PC-3 (cell line): ENCODE results near the gene FUT4. TPM values are rescaled to one million over a fixed set of nuclear protein-coding genes. Genes with fewer than 3 reads are reported as not detected.
"Not testable (repeated sequence)": the region's sequence is repeated elsewhere in the genome, so short reads cannot be mapped to it uniquely, and the experiment has no call there.

Experiments
- ATAC-seq: fragments of 200-7000 bp; cut with Tn5 transposase; 2 replicates; pipeline ENCODE4 v1.9.1; 2020; ENCODE audit warnings: mild to moderate bottlenecking, moderate library complexity
- BruUV-seq: library from RNA; stranded (reverse); fragments of 400-500 nt; replicated peaks from 2 replicates; lab custom pipeline; 2021; lab: Mats Ljungman, UMichigan
- CTCF ChIA-PET: fragments of 300-600 bp; sonication (Branson Sonifier 250); formaldehyde crosslinking; loops from one replicate; lab custom pipeline; 2022; ENCODE audit warnings: antibody characterized with exemption; lab: Charles Lee
- POLR2A ChIA-PET: fragments of 300-600 bp; sonication (Branson Sonifier 250); formaldehyde crosslinking; loops from one replicate; lab custom pipeline; 2022; ENCODE audit warnings: antibody characterized with exemption; ENCODE audit not compliant: unreplicated experiment; lab: Charles Lee
- DNase-seq: peaks from one replicate; pipeline ENCODE4 v3.0.0-alpha.2; 2015
- H2AFZ ChIP-seq: fragments of 300-600 bp; sonication (generic); 2 replicates; pipeline ENCODE4 v1.6.0; 2016; ENCODE audit warnings: antibody characterized with exemption, low read length
- H3F3A ChIP-seq: fragments of 300-600 bp; sonication (generic); one replicate; pipeline ENCODE4 v1.6.0; 2017; ENCODE audit warnings: antibody characterized with exemption, low read length, control low read depth, mild to moderate bottlenecking; ENCODE audit not compliant: unreplicated experiment
- H3K27ac ChIP-seq: fragments of 300-600 bp; sonication (generic); 2 replicates; pipeline ENCODE4 v1.5.1; 2016; ENCODE audit warnings: mild to moderate bottlenecking, low read length
- H3K27me3 ChIP-seq: fragments of 300-600 bp; sonication (generic); 2 replicates; pipeline ENCODE4 v1.6.1; 2016; ENCODE audit warnings: low read length, mixed read lengths
- H3K36me3 ChIP-seq: fragments of 300-600 bp; sonication (generic); 2 replicates; pipeline ENCODE4 v1.6.1; 2016; ENCODE audit warnings: low read depth, mixed run types, low read length, mixed read lengths
- H3K4me1 ChIP-seq: fragments of 300-600 bp; sonication (generic); 2 replicates; pipeline ENCODE4 v1.5.1; 2016; ENCODE audit warnings: low read length; ENCODE audit not compliant: insufficient read depth
- H3K4me2 ChIP-seq: fragments of 300-600 bp; sonication (generic); 2 replicates; pipeline ENCODE4 v1.6.0; 2016; ENCODE audit warnings: low read length
- H3K4me3 ChIP-seq: fragments of 300-600 bp; sonication (generic); 2 replicates; pipeline ENCODE4 v1.5.1; 2016; ENCODE audit warnings: mild to moderate bottlenecking, low read length, mixed read lengths
- H3K79me2 ChIP-seq: fragments of 300-600 bp; sonication (generic); 2 replicates; pipeline ENCODE4 v1.6.1; 2017; ENCODE audit warnings: low read length, mixed read lengths
- H3K9ac ChIP-seq: fragments of 300-600 bp; sonication (generic); 2 replicates; pipeline ENCODE4 v1.6.0; 2016; ENCODE audit warnings: mild to moderate bottlenecking, low read length
- H3K9me2 ChIP-seq: fragments of 300-600 bp; sonication (generic); replicated peaks from 2 replicates; pipeline ENCODE4 v1.6.1; 2016; ENCODE audit warnings: mixed run types, low read length, mixed read lengths
- H3K9me3 ChIP-seq: fragments of 300-600 bp; sonication (generic); 2 replicates; pipeline ENCODE4 v1.6.1; 2016; ENCODE audit warnings: low read length, mixed read lengths
- H4K20me1 ChIP-seq: fragments of 300-600 bp; sonication (generic); 2 replicates; pipeline ENCODE4 v1.6.1; 2016; ENCODE audit warnings: low read length, mixed read lengths
- EZH2 ChIP-seq: fragments of 300-600 bp; sonication (generic); IDR thresholded peaks from one replicate; pipeline ENCODE4 v1.6.1; 2017; ENCODE audit warnings: antibody characterized with exemption, mild to moderate bottlenecking, low read length; ENCODE audit not compliant: unreplicated experiment
- EZH2phosphoT487 ChIP-seq: fragments of 300-600 bp; sonication (generic); IDR thresholded peaks from 2 replicates; pipeline ENCODE4 v1.6.1; 2018; ENCODE audit warnings: mild to moderate bottlenecking, antibody characterized with exemption, low read length, borderline replicate concordance
- intact Hi-C: fragments of 100-400 bp; cut with micrococcal nuclease; formaldehyde crosslinking; loops from 2 replicates; pipeline ENCODE4 v1.9.0; 2023
- total RNA-seq: library from RNA; depleted of rRNA; stranded (reverse); fragments of >200 nt; gene quantifications from 2 replicates; pipeline ENCODE4 v1.2.3, GENCODE V29; 2014
- TF ChIP-seq, protein P1 (sequence below): fragments of 300-600 bp; sonication (generic); conservative IDR thresholded peaks from 2 replicates; pipeline ENCODE4 v1.5.1; 2017; ENCODE audit warnings: antibody characterized with exemption, low read depth, mild to moderate bottlenecking, low read length

The FUT4 gene
- total RNA-seq, 1 experiment from 2014 or later = 2.8 TPM

DNA sequence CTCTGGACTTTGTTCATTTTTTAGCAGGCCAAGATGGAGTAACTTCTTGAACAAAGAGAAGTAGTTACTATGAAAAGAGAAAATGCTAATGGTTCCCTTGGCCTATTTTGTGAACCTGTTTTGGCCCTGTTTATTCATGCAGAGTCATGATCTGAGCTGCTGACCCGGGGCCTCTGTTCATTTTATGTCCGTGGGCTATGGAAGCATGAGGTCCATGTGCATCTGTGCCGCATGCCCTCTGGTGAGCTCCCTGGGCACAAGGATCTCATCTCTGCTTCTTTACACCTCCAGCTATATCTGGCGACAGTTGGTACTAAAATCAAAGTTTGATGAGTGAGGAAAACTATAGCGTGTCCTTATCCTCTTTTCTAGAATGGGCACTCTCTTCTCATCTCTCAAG, 24.5 kb downstream of the FUT4 start:
- no peak for TF ChIP-seq EZH2
- TF ChIP-seq EZH2phosphoT487 = no peak
- TF ChIP-seq, protein P1, sequence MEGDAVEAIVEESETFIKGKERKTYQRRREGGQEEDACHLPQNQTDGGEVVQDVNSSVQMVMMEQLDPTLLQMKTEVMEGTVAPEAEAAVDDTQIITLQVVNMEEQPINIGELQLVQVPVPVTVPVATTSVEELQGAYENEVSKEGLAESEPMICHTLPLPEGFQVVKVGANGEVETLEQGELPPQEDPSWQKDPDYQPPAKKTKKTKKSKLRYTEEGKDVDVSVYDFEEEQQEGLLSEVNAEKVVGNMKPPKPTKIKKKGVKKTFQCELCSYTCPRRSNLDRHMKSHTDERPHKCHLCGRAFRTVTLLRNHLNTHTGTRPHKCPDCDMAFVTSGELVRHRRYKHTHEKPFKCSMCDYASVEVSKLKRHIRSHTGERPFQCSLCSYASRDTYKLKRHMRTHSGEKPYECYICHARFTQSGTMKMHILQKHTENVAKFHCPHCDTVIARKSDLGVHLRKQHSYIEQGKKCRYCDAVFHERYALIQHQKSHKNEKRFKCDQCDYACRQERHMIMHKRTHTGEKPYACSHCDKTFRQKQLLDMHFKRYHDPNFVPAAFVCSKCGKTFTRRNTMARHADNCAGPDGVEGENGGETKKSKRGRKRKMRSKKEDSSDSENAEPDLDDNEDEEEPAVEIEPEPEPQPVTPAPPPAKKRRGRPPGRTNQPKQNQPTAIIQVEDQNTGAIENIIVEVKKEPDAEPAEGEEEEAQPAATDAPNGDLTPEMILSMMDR = no peak
- DNase-seq (no peak), ATAC-seq (no peak)
- POLR2A ChIA-PET = no interaction called here
- no peak overlapping the region for H3K27ac ChIP-seq
- H3K27me3 ChIP-seq = no peaks in the 10 kb centered on the region
- H3K4me3 ChIP-seq = no peak overlapping the region
- H4K20me1 ChIP-seq = no peaks in the 10 kb centered on the region
- peaks cover 9% of the 10 kb centered on the region for H3K4me1 ChIP-seq
- H3K9me3 ChIP-seq = no peaks in the 10 kb centered on the region
- H3K9ac ChIP-seq = no peak overlapping the region
- no peaks in the 10 kb centered on the region for H3K9me2 ChIP-seq
- H3K4me2 ChIP-seq = no peak overlapping the region
- BruUV-seq = no TSS peak
- intact Hi-C loops = no loop called here
- H3K79me2 ChIP-seq = no peaks in the 10 kb centered on the region
- H2AFZ ChIP-seq = no peak overlapping the region
- CTCF ChIA-PET = no interaction called here
- H3K36me3 ChIP-seq = no peaks in the 10 kb centered on the region
- no peaks in the 10 kb centered on the region for H3F3A ChIP-seq

DNA sequence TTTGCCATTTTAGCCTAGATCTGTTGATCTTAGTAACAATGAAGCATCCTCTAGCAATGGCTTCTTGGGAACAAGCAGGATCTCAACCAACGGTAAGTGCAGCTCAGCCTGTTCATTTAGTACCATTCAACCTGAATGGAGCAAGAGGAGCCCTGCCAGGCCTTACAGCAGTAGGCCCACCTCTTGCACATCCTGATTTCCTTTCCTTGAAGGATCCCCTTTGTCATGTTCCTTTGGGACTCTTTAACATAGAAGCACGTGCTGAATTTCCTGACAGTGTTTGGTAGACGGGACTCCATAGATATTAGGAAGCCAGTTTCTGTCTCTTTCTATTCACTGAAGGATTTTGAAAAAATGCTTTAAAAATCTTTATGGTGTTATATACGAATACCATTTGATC, 25.0 kb downstream of the FUT4 start:
- no peaks in the 10 kb centered on the region for H3F3A ChIP-seq
- DNase-seq (no peak), ATAC-seq (no peak)
- no peak overlapping the region for H3K4me3 ChIP-seq
- POLR2A ChIA-PET = no interaction called here
- H2AFZ ChIP-seq = no peak overlapping the region
- no peaks in the 10 kb centered on the region for H3K9me3 ChIP-seq
- H3K9ac ChIP-seq = no peak overlapping the region
- H3K27me3 ChIP-seq = no peaks in the 10 kb centered on the region
- H4K20me1 ChIP-seq = no peaks in the 10 kb centered on the region
- peaks cover 4% of the 10 kb centered on the region; the same call in 1 of the 2 replicates for H3K4me1 ChIP-seq
- H3K36me3 ChIP-seq = no peaks in the 10 kb centered on the region
- BruUV-seq = no TSS peak
- CTCF ChIA-PET = no interaction called here
- H3K27ac ChIP-seq = no peak overlapping the region
- no peak for TF ChIP-seq EZH2phosphoT487
- TF ChIP-seq, protein P1 = no peak
- no peak for TF ChIP-seq EZH2
- H3K4me2 ChIP-seq = no peak overlapping the region
- H3K9me2 ChIP-seq = no peaks in the 10 kb centered on the region
- intact Hi-C loops = no loop called here
- no peaks in the 10 kb centered on the region for H3K79me2 ChIP-seq

DNA sequence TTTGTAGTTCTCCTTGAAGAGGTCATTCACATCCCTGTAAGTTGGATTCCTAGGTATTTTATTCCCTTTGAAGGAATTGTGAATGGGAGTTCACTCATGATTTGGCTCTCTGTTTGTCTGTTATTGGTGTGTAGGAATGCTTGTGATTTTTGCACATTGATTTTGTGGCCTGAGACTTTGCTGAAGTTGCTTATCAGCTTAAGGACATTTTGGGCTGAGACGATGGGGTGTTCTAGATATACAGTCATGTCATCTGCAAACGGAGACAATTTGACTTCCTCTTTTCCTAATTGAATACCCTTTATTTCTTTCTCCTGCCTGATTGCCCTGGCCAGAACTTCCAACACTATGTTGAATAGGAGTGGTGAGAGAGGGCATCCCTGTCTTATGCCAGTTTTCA, 29.3 kb downstream of the FUT4 start:
- ATAC-seq, H3K4me2 ChIP-seq, H3K9me2 ChIP-seq, H3K9ac ChIP-seq, BruUV-seq, H3F3A ChIP-seq, H2AFZ ChIP-seq, H4K20me1 ChIP-seq, intact Hi-C loops, H3K36me3 ChIP-seq, POLR2A ChIA-PET, H3K79me2 ChIP-seq, H3K4me1 ChIP-seq, H3K4me3 ChIP-seq, CTCF ChIA-PET, DNase-seq, H3K9me3 ChIP-seq, H3K27me3 ChIP-seq, H3K27ac ChIP-seq: not testable (repeated sequence)
